ENCODE data around the gene KPNA1.

Gene KPNA1

DNA sequence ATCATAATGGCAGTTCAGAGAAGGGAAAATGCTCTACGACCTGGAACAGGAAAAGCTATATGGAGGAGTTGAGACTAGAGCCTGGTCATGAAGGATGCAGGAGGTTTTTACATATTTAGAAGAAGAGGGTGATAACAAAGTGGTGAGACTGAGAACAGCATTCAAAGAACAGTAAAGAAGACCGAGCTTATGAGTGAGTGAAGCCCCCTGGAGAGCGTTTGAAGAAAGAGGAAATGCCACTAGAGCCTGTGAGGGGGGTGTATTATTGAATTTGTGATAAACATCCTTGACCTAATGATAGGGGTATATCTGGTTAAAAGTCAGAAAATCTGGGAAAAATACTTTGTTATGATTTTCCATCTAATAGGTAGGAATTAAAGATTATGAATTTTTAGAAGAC, 45.2 kb upstream of the KPNA1 start:
- TF ChIP-seq, protein P1, sequence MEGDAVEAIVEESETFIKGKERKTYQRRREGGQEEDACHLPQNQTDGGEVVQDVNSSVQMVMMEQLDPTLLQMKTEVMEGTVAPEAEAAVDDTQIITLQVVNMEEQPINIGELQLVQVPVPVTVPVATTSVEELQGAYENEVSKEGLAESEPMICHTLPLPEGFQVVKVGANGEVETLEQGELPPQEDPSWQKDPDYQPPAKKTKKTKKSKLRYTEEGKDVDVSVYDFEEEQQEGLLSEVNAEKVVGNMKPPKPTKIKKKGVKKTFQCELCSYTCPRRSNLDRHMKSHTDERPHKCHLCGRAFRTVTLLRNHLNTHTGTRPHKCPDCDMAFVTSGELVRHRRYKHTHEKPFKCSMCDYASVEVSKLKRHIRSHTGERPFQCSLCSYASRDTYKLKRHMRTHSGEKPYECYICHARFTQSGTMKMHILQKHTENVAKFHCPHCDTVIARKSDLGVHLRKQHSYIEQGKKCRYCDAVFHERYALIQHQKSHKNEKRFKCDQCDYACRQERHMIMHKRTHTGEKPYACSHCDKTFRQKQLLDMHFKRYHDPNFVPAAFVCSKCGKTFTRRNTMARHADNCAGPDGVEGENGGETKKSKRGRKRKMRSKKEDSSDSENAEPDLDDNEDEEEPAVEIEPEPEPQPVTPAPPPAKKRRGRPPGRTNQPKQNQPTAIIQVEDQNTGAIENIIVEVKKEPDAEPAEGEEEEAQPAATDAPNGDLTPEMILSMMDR (IDR thresholded peaks at IDR 0.05; ENCODE audit: insufficient read depth, low read length, missing control alignments): no peak
- ChIA-PET POLR2A (no interaction called here), CTCF (interaction anchor here (0.6 to 12.1 kb wide), 10 partner anchors 9 to 124 kb away, joined by 3 to 181 read pairs (median 3); partner anchors contain the start of gene PARP14)
- no peak for DNase-seq (ENCODE audit: low read depth, low spot score)
- H3K4me3 ChIP-seq (ENCODE audit: low read depth, low read length): no peak overlapping the region

DNA sequence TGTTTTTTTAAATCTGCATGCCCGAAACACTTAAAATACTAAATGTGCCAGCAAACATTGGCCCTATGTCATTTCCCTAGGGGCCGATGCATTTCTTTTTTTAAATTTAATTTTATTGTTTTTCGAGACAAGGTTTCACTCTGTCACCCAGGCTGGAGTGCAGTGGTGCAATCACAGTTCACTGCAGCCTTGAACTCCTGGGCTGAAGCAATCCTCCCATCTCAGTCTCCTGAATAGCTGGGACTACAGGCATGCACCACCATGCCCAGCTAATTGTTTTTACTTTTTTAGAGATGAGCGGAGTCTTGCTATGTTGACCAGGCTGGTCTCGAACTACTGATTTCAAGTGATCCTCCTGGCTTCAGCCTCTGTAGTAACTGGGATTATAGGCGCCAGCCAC, 43.9 kb upstream of the KPNA1 start:
- no peak overlapping the region for H3K4me3 ChIP-seq (ENCODE audit: low read depth, low read length)
- DNase-seq (ENCODE audit: low read depth, low spot score): no peak
- POLR2A ChIA-PET: interaction anchor here (0.6 kb wide), 1 partner anchor 136 kb away, joined by 4 read pairs; no protein-coding TSS in a partner anchor
- CTCF ChIA-PET: interaction anchor here (1.1 to 12.1 kb wide), 5 partner anchors 10 to 474 kb away, joined by 3 to 181 read pairs (median 3); partner anchors contain the start of genes FAM162A and PARP14
- TF ChIP-seq, protein P1 (IDR thresholded peaks at IDR 0.05; ENCODE audit: insufficient read depth, low read length, missing control alignments): no peak

DNA sequence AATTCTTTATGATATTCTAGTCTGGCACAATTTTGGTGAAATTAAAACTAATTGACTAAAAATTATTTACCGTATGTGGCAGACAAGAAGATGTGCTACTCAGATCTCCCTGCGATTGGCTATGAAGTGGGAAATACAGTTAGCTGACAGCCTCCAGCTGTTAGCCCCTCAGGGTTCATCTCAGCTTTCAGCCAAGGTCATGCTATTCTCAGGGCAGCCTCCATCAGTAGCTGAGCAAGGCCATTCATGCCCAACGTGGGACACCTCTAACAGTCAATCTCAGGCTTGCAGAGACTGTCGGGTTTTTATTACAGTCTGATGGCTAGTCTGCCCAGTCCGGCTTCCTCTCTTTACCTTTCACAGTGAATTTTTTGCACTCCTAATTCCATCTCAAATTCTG, 42.6 kb upstream of the KPNA1 start:
- no peak overlapping the region for H3K4me3 ChIP-seq (ENCODE audit: low read depth, low read length)
- CTCF ChIA-PET: interaction anchor here (1.9 to 12.1 kb wide), 2 partner anchors 18 to 121 kb away, joined by 4 to 181 read pairs; partner anchors contain the start of gene PARP14
- no peak for DNase-seq (ENCODE audit: low read depth, low spot score)
- POLR2A ChIA-PET: no interaction called here
- TF ChIP-seq, protein P1 (IDR thresholded peaks at IDR 0.05; ENCODE audit: insufficient read depth, low read length, missing control alignments): no peak

GRCh38 chr3:122555275-122556071, 40.7 kb upstream of the KPNA1 start:
- TF ChIP-seq, protein P1 (IDR thresholded peaks at IDR 0.05; ENCODE audit: insufficient read depth, low read length, missing control alignments): no peak
- ChIA-PET CTCF (interaction anchor here (0.7 to 12.1 kb wide), 2 partner anchors 74 to 123 kb away, joined by 3 to 181 read pairs; partner anchors contain the start of gene PARP14), POLR2A (no interaction called here)
- DNase-seq (ENCODE audit: low read depth, low spot score): no peak
- no peak overlapping the region for H3K4me3 ChIP-seq (ENCODE audit: low read depth, low read length)

GRCh38 chr3:122553171-122553570, 38.4 kb upstream of the KPNA1 start:
- H3K4me3 ChIP-seq (ENCODE audit: low read depth, low read length): no peak overlapping the region
- no peak for DNase-seq (ENCODE audit: low read depth, low spot score)
- TF ChIP-seq, protein P1 (IDR thresholded peaks at IDR 0.05; ENCODE audit: insufficient read depth, low read length, missing control alignments): no peak
- ChIA-PET POLR2A (no interaction called here), CTCF (interaction anchor here (0.8 kb wide), 1 partner anchor 11 kb away, joined by 3 read pairs; the partner anchor contains the start of genes DTX3L and PARP9)

- H3K4me3 ChIP-seq (ENCODE audit: low read depth, low read length): no peak overlapping the region
- TF ChIP-seq, protein P1 (IDR thresholded peaks at IDR 0.05; ENCODE audit: insufficient read depth, low read length, missing control alignments): no peak
- ChIA-PET CTCF (interaction anchor here (0.7 to 1.7 kb wide), 4 partner anchors 12 to 156 kb away, joined by 3 to 5 read pairs (median 4); no protein-coding TSS in a partner anchor), POLR2A (interaction anchor here (1.4 kb wide), 1 partner anchor 15 kb away, joined by 4 read pairs; no protein-coding TSS in a partner anchor)
- no peak for DNase-seq (ENCODE audit: low read depth, low spot score)
Measured at GRCh38 chr3:122548619-122549018, 33.9 kb upstream of the KPNA1 start.

Data from AG04449 (cell line).